Breast epithelium (tissue), 4 donors: ENCODE results near the gene ZNF664. TPM values are rescaled to one million over a fixed set of nuclear protein-coding genes. Genes with fewer than 3 reads are reported as not detected.

Source experiments
- DNase-seq, 2 donors: peaks; one replicate each; pipeline ENCODE4 v3.0.0-alpha.2; 2019; ENCODE audit warnings: low spot score in 2 of 2
- H3K27ac ChIP-seq, 2 donors: fragments of 200-600 bp; sonication (generic) in 1 of 2; one replicate each; pipeline ENCODE4 v1.5.1; 2016 to 2019; ENCODE audit warnings: mild to moderate bottlenecking in 1 of 2
- H3K27me3 ChIP-seq, 2 donors: fragments of 200-600 bp; sonication (generic) in 1 of 2; one replicate each; pipeline versions ENCODE4 v1.5.1 to v1.6.0; 2017 to 2019; ENCODE audit warnings: control low read depth in 1 of 2, mild to moderate bottlenecking in 1 of 2
- H3K36me3 ChIP-seq: fragments of 200-600 bp; one replicate; pipeline ENCODE4 v1.5.1; 2019
- H3K4me1 ChIP-seq, 2 donors: fragments of 200-600 bp; sonication (generic); one replicate each; pipeline ENCODE4 v1.5.1; 2016 to 2019; ENCODE audit warnings: control low read depth in 1 of 2
- H3K4me3 ChIP-seq, 3 donors: fragments of 200-600 bp; sonication (generic); 1 replicate in 2 of 3; 2 replicates in 1 of 3; pipeline ENCODE4 v1.5.1; 2016 to 2019; ENCODE audit warnings: mild to moderate bottlenecking in 3 of 3, moderate library complexity in 2 of 3
- H3K9me3 ChIP-seq, 2 donors: fragments of 200-600 bp; sonication (generic) in 1 of 2; one replicate each; pipeline ENCODE4 v1.5.1; 2016 to 2019; ENCODE audit warnings: control low read depth in 1 of 2
- POLR2A ChIP-seq: fragments of 450-650 bp; IDR thresholded peaks from one replicate; pipeline ENCODE4 v1.6.1; 2016; ENCODE audit warnings: antibody characterized with exemption, mild to moderate bottlenecking, moderate library complexity
- POLR2AphosphoS5 ChIP-seq, 3 donors: sonication (generic); formaldehyde crosslinking; IDR thresholded peaks; one replicate each; pipeline ENCODE4 v1.6.1; 2017; ENCODE audit warnings: antibody characterized with exemption in 3 of 3
- intact Hi-C: fragments of 100-400 bp; cut with DNase I; formaldehyde crosslinking; loops from one replicate; pipeline ENCODE4 v1.15.1; 2023; ENCODE audit warnings: low total_unique reads
- total RNA-seq, 3 donors: library from RNA; depleted of rRNA; stranded (reverse); fragments of >200 nt; gene quantifications; one replicate each; pipeline ENCODE4 v1.1.0, GENCODE V29; 2016
- TF ChIP-seq, protein P1 (sequence below), 3 donors: fragments of 450-650 bp; IDR thresholded peaks; one replicate each; pipeline ENCODE4 v1.5.1; 2016 to 2017; ENCODE audit warnings: antibody characterized with exemption in 3 of 3, mild to moderate bottlenecking in 3 of 3, moderate library complexity in 3 of 3

ZNF664 gene
- total RNA-seq, 3 donors from 2014 or later = 78.3 to 113 (median 97.8) TPM

DNA sequence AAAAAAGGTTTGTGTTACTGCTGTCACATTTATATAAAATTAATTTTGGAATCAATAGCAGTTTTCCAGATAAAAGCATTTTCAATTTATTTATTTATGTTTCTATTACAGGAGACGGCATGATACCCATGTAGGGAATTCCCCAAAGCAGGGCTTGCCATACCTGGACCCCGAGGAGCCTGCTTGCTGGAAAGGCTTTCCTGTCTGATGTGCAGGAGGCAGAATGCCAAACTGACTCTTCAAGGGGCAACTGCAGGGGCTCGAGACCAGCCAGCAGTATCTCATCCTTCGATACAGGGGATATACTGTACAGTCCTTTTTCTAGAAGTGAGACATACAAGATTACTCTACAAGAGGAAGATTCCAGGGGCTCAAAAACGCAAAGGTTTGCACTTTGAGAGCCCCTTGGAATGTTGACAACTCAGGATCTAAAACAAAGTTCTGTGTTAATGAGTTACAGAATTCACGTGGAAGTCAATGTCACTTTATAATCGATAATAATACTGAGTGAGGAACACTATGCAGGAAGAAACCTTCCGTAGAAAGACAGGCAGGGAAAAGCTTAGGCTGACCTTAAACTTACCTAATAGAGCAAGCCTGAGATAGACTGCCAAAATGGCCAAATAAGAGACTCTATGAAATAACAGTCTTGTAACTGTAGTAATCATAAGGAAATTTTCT, 38.6 kb downstream of the ZNF664 start:
- intact Hi-C loops = no loop called here
- no peaks in the 10 kb centered on the region for H3K27me3 ChIP-seq
- H3K4me3 ChIP-seq = no peak overlapping the region
- TF ChIP-seq POLR2A (no peak), POLR2AphosphoS5 (IDR thresholded peaks at IDR 0.05) (no peak)
- TF ChIP-seq, protein P1, sequence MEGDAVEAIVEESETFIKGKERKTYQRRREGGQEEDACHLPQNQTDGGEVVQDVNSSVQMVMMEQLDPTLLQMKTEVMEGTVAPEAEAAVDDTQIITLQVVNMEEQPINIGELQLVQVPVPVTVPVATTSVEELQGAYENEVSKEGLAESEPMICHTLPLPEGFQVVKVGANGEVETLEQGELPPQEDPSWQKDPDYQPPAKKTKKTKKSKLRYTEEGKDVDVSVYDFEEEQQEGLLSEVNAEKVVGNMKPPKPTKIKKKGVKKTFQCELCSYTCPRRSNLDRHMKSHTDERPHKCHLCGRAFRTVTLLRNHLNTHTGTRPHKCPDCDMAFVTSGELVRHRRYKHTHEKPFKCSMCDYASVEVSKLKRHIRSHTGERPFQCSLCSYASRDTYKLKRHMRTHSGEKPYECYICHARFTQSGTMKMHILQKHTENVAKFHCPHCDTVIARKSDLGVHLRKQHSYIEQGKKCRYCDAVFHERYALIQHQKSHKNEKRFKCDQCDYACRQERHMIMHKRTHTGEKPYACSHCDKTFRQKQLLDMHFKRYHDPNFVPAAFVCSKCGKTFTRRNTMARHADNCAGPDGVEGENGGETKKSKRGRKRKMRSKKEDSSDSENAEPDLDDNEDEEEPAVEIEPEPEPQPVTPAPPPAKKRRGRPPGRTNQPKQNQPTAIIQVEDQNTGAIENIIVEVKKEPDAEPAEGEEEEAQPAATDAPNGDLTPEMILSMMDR (IDR thresholded peaks at IDR 0.05) = no peak
- no peaks in the 10 kb centered on the region for H3K9me3 ChIP-seq
- DNase-seq = no peak
- H3K27ac ChIP-seq = no peak overlapping the region
- H3K36me3 ChIP-seq = peaks cover 6% of the 10 kb centered on the region
- no peaks in the 10 kb centered on the region for H3K4me1 ChIP-seq

DNA sequence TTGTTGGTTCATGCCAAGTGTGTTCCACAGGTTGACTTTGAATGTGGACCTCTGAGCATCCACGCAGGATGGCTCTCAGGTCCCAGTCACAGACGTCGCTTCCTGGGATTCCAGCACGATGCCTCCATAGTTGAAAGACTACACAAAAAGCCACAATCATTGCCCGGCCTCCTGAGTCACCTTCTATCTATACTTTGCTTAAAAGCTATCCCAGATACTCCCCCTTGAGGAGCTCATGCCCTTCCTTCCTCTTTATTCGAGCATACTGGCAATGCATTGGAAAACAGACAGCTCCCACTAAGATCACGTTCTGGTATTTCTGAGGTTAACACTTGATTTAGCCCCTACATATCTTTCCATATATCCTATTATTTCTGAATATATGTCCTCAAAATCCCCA, 40.1 kb downstream of the ZNF664 start:
- H3K4me1 ChIP-seq = no peaks in the 10 kb centered on the region
- no peak overlapping the region for H3K27ac ChIP-seq
- DNase-seq = no peak
- no peaks in the 10 kb centered on the region for H3K27me3 ChIP-seq
- peaks cover 6% of the 10 kb centered on the region for H3K36me3 ChIP-seq
- intact Hi-C loops = no loop called here
- no peaks in the 10 kb centered on the region for H3K9me3 ChIP-seq
- no peak overlapping the region for H3K4me3 ChIP-seq
- TF ChIP-seq POLR2AphosphoS5 (IDR thresholded peaks at IDR 0.05) (no peak), POLR2A (no peak)
- TF ChIP-seq, protein P1 (IDR thresholded peaks at IDR 0.05) = no peak

DNA sequence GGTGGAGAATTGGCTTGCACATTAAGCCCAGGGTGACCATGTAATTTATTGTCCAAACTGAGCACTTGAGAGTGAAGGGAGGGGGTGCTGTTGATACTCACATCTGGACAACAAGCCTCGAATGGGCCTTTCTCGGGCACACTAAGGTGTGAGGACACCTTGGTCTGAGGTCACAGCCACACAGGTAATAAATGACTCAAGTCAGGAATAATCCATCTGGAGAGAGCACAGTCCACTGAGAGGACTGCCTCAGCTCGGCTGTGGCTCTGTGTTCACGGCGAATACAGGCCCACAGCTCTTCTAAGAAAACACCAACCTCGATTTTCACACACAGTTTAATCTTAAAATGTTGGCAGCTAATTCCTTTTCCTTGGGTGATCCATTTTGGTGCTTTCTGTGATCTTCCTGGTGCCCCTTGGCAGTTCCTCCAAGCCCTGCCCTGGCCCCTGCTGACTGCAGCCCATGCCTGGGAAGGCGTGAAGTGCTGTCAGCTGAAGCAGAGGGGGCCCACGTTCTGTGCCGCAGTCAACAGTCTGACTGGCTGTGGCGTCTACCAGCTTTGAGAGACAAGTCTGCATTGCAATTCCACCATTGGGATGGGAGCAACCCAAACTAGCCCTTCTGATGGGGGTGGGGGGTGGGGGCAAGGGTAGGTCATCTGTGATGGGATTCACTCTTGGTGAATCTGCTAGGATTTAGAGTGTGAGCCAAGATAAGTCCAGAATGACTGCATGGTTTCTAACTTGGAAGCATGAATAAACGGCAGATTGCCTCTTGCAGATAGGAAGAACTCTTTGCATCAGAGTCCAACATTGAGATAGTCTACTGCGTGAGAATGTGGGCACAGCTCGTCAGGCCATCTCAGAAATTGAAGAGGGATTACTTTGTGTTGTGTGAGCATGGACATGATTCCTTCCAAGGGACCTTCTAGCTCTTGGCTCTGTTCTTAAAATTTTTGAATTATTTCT, 42.8 kb downstream of the ZNF664 start:
- DNase-seq = no peak
- TF ChIP-seq POLR2A (no peak), POLR2AphosphoS5 (IDR thresholded peaks at IDR 0.05) (no peak)
- TF ChIP-seq, protein P1 (IDR thresholded peaks at IDR 0.05) = no peak
- Histone ChIP-seq H3K9me3 (no peaks in the 10 kb centered on the region), H3K36me3 (peaks cover 6% of the 10 kb centered on the region), H3K27me3 (no peaks in the 10 kb centered on the region), H3K4me1 (no peaks in the 10 kb centered on the region), H3K4me3 (no peak overlapping the region), H3K27ac (no peak overlapping the region)
- intact Hi-C loops = no loop called here

DNA sequence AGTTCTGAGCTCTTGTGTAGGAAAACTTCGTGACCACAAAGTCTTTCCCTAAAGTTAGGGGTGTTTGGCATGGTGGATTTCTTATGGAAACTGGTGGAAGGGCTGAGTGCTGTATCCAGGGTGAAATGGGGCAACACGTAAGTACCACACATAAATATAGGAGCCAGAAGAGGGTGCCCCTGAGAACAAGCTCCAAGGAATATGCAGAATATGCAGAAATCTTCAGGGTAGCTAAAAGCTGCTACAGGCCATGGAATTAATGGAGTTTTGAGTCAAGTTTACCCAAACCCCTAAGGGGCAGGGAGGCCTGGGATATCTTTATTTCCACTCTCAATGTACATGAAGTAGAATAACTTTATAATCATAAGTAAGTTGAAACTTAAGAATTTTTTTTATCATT, 44.0 kb downstream of the ZNF664 start:
- Histone ChIP-seq H3K4me1 (no peaks in the 10 kb centered on the region), H3K27me3 (no peaks in the 10 kb centered on the region), H3K27ac (no peak overlapping the region), H3K36me3 (peaks cover 4% of the 10 kb centered on the region), H3K9me3 (no peaks in the 10 kb centered on the region), H3K4me3 (no peak overlapping the region)
- TF ChIP-seq, protein P1 (IDR thresholded peaks at IDR 0.05) = no peak
- no peak for TF ChIP-seq POLR2AphosphoS5 (IDR thresholded peaks at IDR 0.05)
- TF ChIP-seq POLR2A = no peak
- no peak for DNase-seq
- intact Hi-C loops = no loop called here

DNA sequence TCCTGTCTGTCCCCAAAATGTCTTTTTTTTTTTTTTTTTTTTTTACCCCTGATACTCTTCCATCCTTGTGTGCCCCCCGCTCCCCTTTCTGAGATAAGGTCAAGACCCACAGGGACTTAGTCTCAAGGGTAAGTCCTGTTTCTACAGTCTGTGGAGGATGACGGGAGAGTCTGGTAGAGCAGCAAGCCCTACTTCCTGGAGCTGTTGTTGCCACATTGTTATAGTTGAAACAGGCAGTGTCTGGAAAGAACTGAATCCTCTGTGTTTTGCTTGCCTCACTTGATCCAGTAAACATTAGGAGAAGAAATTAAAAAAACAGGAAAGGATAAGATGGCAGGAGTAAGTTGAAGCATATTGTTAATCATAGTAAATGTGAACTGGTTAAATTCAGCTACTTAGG, 45.5 kb downstream of the ZNF664 start:
- no peak for DNase-seq
- Histone ChIP-seq H3K36me3 (no peaks in the 10 kb centered on the region), H3K27me3 (no peaks in the 10 kb centered on the region), H3K27ac (peak overlapping the region; percentile 54 to 59), H3K4me3 (no peak overlapping the region), H3K9me3 (no peaks in the 10 kb centered on the region), H3K4me1 (no peaks in the 10 kb centered on the region)
- intact Hi-C loops = no loop called here
- TF ChIP-seq POLR2A (no peak), POLR2AphosphoS5 (IDR thresholded peaks at IDR 0.05) (no peak)
- TF ChIP-seq, protein P1 (IDR thresholded peaks at IDR 0.05) = no peak
